SU-DHL-6 (cell line): Measurements from ENCODE around the gene TBC1D16.

ENCODE experiments used
- EZH2phosphoT487 ChIP-seq: fragments of 200-600 bp; sonication (generic), shearing (Covaris generic); conservative IDR thresholded peaks from 2 replicates; pipeline ENCODE4 v1.6.1; 2018; ENCODE audit warnings: mild to moderate bottlenecking, antibody characterized with exemption, low read length, moderate library complexity, mixed read lengths
- TF ChIP-seq, protein P1 (sequence below): fragments of 200-600 bp; sonication (generic); IDR thresholded peaks from one replicate; pipeline ENCODE4 v1.5.1; 2017; ENCODE audit warnings: antibody characterized with exemption, mild to moderate bottlenecking, low read length, moderate library complexity; ENCODE audit not compliant: insufficient read depth, poor library complexity, severe bottlenecking

DNA sequence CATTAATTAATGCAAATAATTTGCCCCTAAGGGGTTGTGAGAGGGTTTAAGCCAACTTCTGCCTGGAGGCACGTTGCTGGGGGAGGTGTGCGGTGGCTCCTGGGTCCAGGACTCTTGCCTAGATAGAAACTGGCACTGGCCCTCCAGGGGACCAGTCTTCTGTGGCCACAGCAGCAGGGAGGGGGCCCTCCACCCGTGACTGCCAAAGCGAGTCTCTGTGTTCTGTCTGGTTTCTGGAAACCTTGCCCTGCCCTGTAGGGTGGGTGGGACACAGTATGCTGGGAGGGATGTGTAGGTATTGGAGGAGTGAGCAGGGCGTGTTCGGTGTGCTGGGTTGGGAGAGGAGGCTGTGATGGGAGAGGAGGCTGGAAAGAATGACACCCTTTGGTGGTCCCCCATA lies 78.8 kb downstream of the TBC1D16 start:
- TF ChIP-seq EZH2phosphoT487 = no peak
- TF ChIP-seq, protein P1, sequence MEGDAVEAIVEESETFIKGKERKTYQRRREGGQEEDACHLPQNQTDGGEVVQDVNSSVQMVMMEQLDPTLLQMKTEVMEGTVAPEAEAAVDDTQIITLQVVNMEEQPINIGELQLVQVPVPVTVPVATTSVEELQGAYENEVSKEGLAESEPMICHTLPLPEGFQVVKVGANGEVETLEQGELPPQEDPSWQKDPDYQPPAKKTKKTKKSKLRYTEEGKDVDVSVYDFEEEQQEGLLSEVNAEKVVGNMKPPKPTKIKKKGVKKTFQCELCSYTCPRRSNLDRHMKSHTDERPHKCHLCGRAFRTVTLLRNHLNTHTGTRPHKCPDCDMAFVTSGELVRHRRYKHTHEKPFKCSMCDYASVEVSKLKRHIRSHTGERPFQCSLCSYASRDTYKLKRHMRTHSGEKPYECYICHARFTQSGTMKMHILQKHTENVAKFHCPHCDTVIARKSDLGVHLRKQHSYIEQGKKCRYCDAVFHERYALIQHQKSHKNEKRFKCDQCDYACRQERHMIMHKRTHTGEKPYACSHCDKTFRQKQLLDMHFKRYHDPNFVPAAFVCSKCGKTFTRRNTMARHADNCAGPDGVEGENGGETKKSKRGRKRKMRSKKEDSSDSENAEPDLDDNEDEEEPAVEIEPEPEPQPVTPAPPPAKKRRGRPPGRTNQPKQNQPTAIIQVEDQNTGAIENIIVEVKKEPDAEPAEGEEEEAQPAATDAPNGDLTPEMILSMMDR = no peak
